NCI-H2196 (cell line): ENCODE data around the gene BSG.
"Not testable (repeated sequence)": the region's sequence is repeated elsewhere in the genome, so short reads cannot be mapped to it uniquely, and the experiment has no call there.

Experiments
- DNase-seq: peaks from one replicate; lab custom pipeline; 2025; ENCODE audit not compliant: unreplicated experiment; lab: John Stamatoyannopoulos, UW

Gene BSG

DNA sequence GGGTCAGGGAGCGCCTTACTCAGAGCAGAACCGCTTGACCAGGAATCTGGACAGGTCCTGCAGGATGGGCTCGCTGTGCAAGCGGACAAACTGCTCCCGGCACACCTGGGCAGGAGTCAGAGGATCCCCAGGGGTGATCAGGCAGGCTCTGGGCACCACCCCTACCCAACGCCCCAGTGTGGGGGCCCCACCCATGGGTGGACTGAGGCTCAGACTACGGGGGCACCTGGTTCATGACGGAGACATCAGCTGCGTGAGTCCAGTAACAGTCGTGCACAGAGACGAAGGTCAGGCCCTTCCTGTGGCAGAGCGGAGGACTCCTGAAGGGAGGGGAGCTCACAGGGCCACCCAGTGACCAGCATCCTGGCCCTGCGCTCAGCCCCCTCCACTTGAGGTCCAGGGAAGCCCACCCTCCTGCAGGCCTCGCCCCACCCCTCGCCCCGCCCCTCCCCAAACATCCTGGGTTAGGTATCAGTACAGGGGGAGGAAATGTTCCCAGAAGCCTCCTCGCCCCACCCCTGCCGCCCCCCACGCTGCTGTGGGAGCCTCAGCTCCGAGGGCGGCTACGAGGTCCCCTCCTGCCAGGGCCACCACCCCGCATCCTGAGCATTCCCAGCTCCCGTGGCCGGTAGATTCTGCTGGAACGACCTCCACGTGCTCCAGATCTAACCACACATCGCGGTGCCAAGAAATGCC lies 45.3 kb downstream of the BSG start:
- no peak for DNase-seq

DNA sequence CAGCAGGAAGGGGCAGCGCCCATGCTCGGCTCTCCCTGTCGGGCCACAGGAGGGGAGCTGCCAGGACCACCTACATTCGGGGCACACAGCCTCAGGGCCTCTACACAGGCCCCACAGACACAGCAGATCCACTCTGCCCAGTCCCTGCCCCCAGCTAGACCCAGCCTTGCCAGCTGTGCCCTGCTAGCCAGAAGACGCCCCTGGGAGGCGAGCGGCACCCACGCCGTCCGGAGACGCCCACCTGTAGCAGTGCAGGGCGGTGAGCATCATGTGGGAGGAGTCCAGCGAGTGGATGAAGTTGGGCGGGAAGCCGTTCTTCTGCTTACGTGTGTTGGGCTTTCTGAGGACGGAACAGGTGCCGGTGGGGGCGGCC lies 45.8 kb downstream of the BSG start:
- no peak for DNase-seq

DNA sequence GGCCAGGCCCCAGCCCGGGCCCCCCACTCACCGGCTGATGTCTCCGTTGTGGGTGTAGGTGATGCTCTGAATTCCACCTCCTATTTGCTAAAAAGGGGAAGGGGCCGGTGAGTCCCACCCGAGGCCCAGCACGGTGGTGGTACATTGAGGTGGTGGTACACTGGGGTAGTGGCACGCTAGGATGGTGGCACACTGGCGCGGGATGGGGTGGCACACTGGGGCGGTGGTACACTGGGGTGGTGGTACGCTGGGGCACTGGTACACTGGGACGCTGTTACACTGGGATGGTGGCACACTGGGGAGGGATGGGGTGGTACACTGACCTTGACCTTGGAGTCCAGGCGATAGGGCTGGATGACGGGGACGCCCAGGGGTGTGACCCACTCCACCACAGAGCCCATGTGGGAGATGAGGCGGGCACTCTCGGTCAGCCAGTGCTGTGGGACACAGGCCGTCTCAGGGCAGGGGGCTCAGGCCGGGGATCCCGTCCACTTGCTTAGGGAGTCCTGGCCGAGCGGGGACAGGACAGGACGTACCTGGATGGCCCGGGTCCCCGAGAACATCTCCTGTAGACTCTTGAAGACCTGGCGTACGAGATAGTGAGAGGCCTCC lies 46.4 kb downstream of the BSG start:
- DNase-seq, result no peak

DNA sequence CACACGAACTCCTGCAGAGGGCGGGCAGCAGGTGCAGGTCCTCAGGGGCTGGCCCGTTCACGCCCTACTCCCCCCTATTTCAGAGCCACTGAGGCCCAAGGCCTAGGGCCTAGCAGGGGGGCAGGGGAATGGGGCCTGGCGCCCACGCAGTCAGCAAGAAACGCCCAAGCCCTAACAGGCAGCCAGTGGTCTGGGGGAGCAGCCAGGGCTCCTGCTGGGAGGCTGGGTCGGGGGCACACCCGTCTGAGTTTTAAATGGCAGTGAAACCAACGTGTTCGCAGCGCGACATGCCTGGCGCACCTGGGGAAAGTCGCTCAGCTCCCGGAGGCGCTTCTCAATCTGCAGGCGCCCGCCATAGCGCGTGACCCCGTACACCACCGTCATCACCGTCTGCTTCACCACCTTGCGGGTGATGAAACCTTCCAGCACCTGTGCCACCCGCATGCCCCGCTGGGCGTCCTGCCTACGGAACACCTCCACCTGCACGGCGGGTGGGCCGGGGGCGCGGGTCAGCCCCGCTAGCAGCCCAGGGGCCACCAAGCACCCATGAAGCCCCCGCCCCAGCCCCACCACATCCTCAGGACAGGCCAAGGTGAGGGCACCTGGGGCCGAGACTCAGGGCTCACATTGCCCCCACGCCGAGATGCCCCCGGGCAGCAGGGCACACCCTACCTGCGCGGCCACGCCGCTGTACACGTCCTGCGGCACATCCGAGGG lies 47.0 kb downstream of the BSG start:
- no peak for DNase-seq

DNA sequence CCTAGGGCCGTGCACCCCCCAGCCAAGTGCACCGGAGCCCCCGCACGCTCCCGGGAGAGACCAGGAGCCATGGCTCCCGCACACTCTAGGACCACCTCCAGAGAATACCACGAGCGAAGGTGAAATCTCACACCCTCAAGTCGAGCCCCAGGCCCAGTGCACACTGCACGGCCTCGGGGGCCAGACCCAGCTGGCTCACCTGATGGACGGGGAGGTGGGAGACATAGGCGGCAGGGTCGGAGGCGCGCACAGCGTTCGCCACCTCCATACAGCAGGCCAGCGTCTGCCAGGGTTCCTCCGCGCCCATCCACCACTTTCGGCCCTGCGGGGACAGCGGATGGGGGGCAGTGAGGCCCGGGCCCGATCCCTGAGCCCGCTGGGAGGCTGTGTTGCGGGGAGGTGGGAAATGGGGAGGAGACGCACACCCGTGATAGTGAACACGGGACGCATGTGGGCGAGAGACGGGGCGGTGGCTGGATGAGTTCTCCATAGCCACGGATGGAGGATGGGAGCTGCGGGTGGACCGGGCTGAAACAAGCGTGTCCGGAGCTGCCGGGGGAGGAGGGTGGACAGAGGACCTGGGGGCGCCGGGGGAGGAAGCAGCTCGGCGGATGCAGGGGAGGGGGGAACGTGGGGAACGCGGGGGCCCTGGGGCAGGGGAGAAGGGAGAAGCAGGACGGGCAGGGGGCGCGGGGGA lies 47.9 kb downstream of the BSG start:
- DNase-seq, result no peak

DNA sequence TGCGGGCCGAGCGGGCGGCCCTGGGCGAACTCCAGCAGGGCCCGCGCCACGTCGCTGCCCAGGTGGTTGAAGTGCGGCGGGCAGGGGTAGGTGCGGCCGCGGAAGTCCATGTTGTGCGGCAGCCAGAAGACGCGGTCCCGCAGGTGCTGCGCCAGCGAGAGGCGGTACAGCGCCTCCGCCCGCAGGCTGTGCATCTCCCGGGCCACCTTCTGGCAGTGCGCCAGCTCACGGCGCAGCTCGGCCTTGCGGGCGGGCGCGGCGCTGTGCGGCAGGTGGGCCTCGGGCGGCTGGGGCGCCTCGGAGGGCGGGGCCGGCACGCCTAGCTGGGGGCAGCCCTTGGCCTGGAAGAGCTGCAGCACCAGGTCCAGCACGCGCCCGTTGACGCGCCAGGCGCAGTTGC lies 48.8 kb downstream of the BSG start:
- not testable (repeated sequence) for DNase-seq

DNA sequence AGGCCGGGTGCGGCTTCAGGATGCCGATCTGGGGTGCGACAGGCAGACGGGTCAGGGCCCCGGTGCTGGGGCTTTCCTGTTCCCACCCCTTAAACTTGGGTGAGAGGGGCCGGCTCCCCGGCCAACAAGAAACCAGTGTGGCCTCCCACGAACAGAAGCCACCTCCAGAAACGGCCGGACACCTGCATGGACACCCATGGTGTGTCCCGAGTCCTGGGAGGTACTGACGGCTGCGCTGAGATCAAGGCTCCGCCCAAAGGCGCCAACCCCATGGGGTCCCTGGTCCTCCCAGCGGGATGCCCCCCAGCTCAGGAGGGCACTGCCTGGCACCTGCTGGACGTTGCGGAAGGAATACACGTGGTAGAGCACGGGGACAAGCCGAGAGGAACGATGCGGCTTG lies 49.4 kb downstream of the BSG start:
- DNase-seq, result no peak

DNA sequence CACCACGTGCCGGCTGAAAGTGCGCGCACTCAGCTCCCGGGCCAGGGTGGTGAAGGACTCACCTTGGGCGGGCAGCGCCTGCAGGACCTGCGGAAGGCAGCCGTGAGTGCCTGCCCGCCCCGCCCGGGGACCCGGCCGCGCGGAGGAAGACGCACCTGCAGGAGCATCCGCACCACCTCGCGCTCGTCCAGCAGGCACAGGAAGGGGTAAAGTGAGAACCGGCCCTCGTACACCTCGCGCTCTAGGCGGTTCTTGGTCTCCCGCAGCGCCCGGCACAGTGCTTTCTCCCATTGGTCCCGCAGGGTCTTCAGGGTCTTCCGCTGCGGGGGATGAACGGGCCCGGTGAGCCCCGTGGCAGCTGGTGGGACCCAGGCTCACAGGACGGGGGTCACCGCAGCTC lies 50.3 kb downstream of the BSG start:
- no peak for DNase-seq

DNA sequence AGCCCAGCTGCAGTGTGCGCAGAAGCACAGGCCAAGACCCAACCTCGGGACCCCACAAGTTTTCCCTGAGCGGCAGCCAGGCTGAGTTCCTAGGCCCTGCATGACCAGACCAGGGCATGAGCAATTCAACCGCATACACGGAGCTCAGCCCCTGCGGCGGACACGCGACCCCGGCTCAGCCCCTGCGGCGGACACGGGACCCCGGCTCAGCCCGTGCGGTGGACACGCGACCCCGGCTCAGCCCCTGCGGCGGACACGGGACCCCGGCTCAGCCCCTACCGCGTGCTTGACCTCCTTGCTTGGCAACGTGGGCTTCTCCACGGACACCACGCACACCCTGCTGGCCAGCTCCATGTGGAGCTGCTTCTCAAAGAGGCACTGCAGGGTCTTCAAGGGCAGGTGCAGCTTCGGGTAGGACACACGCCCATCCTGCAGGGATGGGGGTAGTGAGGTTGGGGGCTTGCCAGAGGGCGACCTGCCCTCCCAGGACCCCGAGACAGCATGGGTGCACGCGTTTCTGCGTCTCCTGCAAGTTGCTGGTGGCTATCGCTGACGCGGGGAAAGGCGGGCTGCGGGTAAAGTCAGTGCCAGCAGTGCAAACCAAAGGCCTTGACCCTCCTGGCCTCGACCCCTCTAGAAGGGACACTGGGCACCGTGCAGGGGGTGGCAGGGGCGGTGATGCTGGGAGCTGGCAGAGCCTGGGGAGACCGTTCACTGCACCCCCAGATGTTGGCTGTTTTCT lies 51.0 kb downstream of the BSG start:
- no peak for DNase-seq

DNA sequence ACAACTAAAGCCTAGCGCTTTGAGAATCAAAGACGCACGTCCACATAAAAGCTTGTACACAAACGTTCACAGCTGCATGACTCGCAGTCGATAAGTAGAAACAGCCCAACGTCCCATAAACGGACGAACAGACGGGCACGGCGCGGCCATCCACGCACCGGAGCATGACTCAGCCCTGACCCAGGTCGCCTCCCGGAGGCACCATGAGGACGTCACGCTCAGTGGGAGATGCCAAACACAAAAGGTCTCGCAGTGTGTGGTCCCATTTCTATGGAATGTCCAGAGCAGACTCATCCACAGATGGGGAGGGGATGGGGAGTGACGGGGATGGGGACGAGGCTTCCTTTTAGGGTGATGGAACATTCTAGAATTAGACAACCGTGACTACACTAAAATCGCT lies 51.6 kb downstream of the BSG start:
- DNase-seq, result no peak

DNA sequence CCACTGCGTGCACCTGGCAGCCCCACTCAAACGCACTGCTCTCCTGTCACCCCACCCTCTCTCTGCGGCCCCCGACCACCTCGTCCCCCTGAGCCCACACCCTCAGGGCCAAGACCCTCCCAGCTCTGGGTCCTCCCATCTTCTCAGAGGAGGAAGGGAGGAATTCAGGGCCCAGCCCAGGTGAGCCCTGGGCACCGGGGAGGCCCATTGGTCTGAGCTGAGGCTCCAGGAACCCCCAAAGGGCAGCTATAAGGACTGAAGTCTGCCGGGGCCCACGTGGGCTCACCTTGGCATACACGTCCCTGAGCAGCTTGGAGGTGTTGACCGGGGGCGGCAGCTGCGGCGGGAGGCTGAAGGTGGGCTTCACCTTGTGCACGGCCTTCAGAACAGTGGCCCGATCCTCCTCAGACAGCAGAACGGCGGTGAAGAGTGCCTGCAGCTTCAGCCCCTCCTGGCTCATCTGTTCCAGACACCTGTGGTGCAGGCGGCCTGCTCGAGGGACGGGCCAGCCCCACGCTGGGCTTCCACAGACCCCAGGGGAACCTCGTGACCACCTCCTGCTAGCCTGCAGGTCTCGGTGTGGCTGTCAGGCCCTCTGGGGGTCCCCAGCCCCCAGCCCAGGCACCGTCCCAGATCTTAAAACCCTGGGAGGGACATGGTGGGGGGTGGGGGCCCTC lies 52.2 kb downstream of the BSG start:
- DNase-seq, result no peak

DNA sequence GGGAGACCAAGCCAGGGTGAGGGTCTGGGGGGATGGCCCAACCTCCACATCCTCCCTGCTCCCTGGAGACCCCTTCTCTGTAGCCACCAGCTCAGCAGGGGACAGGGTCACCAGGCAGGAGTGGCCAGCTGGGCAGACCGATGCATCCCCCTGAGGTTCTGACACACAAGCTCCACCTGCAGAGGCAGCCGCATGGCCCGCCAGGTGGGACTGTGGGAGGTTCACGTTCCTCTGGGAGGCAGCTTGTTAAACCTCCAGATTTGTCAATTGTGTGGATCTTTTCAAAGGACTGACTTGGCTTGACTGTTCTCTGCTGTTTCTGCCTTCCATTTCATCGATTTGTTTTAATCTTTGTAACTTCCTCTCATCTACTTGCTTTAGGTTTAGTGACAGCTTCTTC lies 52.9 kb downstream of the BSG start:
- DNase-seq, result no peak

DNA sequence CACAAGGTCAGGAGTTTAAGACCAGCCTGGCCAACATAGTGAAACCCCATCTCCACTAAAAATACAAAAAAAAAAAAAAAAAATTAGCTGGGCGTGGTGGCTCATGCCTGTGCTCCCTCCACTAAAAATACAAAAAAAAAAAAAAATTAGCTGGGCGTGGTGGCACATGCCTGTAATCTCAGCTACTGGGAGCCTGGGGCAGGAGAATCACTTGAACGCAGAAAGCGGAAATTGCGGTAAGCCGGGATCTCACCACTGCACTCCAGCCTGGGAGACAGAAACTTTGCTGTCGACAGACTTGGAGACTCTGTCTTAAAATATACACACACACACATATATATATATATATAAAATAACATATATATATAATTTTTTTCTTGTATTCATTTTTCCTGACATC lies 54.2 kb downstream of the BSG start:
- not testable (repeated sequence) for DNase-seq

DNA sequence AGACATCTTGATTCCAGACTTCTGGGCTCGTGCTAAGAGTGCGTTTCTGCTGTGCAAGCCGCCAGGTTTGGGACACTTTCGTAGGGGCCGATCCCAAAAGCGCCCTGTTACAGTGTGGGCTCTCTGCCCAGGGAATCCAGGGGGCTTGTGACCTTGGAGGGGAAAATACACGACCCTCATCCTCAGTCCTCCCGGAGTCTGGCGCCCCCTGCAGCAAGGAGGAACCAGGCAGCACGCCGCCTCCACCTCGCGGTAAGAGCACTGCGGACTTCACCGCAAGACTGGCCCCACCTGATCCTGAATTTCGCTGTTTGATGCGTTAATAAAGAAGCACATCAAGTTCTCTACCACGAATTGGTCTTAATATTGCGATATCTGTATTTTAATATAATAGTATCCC lies 55.8 kb downstream of the BSG start:
- no peak for DNase-seq

DNA sequence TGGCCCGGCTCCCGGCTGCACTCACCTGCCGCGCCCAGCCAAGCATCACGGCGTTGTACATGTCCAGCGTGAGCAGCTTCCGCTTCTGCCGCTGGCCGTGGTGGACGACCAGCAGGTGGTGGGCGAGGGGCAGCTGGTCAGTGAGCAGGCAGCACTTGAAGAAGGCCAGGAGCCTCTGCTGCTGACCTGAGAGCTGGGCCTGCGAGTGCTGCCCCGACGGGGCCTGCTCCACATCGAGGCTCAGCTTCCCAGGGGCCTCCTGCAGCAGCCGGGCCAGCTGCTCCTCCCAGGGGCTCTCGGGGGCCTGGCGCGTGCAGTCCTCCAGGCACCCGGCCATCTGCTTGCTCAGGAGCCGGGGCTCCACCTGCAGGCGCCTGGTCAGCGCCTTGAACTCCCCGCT lies 57.1 kb downstream of the BSG start:
- DNase-seq, result peak; percentile 62

DNA sequence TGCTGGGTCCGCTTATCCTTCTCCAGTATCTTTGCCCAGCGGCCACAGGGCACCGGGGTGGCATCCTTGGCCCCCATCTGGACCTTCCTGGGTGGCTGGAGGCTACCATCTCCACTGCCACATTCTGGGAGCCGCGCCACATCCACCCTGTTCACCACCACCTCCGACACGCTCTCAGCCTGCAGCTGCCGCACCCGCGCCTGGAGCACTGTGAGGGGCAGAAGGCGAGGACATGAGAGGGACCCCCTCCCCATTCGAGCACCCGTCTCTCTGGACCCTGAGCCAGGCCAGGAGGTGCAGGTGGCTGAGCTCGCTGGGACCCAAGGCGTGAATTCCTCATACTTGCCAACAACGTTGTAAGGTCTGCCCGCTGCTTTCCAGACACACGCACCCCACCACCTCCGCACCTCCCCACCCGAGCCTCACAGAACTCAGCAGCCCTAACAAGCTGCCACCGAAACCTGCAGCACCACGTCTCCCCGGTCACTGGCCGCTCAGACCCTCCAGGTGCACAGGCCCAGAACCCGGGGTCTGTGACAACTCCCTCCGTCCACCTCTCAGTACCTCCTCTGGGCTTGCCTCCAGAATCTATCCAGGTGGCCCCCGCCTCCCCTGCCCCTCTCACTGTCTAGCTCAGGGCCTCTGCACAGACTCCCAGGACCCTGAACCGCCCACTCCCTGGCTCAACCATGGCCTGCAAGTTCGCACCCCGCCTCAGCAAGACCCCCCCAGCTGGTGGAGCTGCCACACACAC lies 57.7 kb downstream of the BSG start:
- no peak for DNase-seq

DNA sequence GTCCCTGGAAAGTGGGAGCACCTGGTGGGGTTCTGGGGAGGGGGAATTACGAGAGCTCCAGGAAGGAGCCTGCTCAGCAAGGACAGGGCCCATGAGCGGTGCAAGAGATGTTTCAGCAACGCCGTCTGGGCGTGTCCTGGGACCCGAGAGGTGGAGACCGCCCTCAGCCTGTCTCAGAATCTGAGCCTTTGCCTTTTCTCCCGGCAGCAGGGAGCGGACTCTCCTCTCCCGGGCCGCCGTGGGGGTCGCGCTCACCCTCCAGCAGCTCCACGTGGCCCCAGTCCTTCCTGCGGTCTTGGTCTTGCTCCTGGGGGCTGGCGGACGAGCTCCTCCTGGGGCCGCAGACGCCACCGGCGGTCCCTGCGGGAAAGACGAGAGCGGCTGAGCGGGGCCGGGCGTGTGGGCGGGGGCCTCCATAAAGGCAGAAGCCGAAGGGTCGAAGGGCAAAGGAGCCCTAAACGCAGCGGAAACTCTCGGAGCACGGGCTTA lies 60.2 kb downstream of the BSG start:
- peak; percentile 29 for DNase-seq
